Putamen (tissue), 1 donor: Measurements from ENCODE around the gene SYNJ2.

Experiments
- DNase-seq: peaks from one replicate; pipeline ENCODE4 v3.0.0-alpha.2; 2016; ENCODE audit warnings: low spot score

The SYNJ2 gene

DNA sequence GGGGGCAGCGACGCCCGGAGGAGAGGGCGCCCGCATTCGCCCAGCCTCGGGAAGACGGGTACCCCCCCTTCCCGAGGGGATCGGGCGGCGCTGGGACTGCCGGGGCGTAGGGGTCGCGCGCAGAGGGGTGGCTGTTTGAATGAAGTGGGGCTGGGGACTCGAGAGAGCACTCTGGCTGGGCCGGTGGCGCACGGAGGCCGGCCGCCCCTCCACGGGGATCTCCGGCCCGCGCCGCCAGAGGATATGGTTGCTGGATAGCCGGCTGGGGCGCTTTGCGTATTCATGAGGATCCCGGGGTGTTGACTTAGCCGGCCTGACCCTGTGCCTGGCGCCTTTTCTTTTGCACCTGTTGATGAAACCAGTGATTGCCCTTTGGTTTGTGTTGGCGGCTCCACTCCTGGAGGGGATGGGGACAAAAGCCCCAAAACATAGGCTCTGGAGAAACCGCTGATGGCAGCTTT is 469 bp downstream of the SYNJ2 start:
- no peak for DNase-seq

DNA sequence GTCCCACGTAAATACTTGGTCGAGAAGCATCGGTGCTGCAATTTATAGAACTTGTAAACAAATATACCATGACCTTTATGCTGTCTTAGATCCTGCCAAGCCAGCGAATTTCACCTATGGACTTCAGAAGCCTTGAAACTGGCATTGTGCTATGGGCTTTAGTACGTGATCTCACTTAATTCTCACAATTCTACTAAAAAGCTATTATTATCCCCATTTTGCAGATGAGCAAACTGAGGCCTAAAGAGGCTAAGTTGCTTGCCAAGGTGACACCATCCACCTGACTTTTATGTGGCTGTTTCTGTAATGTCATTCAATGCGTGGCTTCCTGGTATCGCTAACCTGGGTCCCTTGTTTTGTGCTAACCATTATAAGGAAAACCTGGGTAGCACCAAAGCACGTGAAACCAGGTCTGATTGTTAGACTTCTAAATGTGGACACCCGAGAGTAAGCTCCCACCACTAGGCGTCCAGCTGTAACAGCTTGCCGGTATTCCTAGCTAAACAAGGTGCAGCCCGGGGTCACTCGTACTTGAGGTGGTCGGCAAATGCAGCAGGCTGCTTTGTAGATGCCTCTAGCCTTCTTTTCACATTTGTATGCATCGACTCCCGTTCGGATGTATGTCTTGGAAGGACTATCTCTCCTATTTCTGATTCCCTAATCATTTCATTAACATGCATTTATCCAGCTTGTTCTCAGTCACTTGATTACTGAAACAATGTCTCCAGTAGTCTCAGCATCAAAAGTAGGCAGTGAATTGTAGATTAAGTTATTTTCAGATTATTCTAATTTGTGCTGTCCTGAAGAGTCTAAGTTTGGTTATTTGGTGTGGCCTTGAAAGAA is 1.1 kb downstream of the SYNJ2 start:
- DNase-seq = no peak

DNA sequence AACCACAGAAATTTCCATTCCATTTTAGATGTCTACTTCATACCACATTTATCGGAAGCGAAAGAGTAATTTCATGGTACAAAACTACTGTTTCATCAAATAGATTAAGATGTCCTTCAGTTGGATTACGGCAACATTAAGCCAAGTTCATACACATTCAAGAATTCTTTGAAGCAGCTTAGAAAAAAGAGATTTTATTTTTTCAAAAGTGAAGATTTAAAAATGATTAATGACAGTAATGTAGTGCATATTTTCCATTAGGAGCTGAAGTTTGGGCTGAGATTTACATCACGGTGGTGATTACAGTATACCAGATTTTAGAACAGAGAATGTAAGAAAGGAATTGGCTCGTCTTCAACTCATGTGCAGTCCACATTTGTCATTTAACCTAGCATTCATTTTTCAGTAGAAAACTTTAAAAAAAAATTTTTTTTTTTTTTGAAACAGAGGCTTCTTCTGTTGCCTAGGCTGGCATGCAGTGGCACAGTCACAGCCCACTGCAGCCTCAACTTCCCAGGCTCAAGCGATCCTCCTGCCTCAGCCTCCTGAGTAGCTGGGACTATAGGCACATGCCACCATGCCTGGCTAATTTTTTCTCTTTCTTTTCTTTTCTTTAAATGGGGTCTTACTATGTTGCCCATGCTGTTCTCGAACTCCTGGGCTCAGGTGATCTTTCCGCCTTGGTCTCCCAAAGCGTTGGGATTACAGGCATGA is 1.9 kb downstream of the SYNJ2 start:
- DNase-seq = no peak

DNA sequence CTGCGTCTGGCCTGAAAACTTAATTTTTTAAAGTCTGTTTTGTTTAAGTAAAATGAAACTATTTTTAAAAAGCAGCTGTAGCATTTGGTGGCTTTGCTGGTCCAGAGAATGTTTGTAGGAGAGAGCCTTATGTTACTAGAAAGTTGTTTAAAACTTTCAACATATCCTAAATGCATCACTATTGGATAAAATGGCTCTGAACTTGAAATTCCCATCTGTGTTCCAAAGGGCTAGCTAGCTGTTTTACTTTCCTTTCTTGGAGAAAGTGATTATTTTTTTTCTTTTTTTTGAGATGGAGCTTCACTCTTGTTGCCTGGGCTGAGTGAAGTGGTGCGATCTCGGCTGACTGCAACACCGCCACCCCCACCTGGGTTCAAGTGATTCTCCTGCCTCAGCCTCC is 2.5 kb downstream of the SYNJ2 start:
- DNase-seq = no peak

DNA sequence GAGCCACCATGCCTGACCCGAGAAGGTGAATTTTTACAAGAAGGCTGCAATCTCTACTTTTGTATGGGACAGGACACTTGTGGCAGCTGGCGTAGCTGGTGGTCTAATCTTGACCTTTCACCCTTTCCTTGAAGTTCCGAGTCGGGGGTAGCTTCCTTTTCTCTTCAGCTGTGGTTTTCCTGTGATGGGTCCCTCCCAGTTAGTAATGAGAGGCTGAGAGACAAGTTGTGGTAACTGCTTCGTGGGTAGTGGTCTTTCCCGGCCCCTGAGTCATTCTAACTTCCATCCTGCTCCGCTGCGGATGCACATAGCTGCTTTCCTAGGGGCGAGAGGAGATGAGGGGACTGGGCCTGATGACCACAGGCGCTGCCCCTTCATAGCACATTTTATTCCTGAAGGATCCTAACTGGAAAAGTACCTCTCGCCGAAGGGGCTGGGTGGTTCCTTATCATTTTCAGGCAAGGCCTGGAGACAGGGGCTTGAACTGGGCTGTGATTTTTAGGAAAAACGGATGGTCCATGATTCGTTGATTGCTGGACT is 3.1 kb downstream of the SYNJ2 start:
- DNase-seq = no peak

DNA sequence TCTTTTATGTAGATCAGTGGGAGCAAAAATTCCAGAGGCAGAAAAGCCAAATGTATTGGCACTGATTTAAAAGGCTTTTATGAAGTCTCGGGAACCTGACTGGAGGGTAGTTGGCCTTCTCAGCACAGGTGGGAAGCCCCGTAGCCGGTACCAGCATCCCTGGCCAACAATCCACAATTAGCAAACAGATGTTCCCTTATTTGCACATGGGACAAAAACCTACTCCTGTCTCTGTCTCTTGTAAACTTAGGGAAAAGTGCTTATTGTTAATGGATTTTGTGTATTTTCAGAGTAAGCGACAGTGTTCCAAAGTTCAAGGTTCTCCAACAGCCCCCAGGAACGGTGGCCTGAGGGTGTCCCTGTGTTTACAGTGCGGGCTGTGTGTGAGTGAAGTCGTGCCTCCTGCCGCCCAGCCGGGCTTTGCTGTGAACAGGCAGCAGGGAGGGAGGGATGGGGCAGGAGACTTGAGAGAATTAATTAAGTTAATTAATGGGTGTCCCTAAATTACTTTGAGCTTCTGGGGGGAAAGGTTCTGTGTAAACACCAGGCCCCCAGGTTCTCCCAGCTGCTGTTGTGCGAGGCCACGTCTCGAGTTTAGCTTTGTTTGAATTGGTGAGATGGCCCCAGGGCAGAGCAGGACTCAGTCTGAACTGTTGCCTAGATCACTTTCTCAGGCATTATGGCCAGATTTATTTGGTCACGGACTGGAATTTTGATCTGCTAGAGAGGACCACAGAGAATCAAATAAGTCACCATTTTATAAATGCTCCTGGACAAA is 3.9 kb downstream of the SYNJ2 start:
- no peak for DNase-seq

DNA sequence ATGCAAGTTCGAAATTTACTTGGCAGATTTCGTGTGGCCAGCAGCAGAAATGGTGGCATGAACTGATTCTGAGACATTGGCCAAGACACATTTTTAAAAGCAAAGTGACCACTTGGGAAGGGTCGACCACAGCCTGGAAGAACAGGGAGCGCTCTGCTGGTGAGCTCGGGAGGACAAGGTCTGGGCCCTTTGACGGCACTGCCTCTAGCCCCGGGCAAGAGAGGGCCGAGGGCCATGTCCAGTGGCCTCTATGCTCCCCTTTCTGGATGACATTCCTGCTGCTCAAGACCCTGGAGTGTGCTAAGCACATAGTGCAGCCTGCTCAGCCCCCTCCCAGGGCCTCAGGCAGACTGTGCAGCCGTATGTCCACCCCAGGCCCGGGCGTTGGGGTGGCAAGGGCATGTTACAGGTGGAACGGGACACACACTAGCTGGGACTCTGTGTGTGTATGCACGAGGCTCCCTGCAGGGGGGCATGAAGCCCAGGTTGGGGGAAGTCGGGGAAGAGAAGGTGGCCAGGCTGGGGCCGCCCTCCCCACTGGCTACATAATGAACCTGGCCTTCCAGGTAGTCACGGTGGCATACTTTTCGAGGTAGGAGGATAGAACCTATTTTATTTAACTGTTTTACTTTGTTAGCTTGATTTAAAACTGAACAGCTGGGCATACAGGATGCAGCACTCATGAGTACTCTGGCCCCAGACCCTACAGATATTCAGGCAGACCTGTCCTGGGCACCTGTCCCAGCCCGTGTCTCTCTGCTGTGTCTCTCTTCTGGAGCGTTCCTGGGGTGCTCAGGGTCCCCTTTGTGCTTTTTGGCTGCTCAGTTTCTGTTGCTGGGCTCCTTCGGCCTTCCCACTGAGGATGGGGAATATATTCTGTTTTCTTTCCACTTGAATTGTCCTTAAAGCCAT is 6.4 kb downstream of the SYNJ2 start:
- no peak for DNase-seq

DNA sequence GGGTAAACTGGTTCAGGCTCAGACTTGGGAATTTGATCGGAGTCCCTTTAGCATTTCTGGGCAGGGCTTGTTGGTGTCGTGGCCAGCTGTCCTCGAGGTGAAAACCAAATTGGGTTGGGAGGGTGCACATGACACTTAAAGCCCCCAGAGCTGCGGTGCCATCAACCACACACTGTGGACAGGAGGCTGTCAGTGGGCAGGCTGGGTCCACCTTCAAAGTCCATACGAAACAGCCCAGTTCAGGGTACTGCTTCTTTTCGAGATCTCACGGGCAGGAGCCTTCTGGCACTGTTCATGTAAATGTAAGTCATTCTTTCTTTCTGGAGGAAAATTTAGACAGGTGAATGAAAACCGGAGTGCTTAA is 7.0 kb downstream of the SYNJ2 start:
- no peak for DNase-seq

DNA sequence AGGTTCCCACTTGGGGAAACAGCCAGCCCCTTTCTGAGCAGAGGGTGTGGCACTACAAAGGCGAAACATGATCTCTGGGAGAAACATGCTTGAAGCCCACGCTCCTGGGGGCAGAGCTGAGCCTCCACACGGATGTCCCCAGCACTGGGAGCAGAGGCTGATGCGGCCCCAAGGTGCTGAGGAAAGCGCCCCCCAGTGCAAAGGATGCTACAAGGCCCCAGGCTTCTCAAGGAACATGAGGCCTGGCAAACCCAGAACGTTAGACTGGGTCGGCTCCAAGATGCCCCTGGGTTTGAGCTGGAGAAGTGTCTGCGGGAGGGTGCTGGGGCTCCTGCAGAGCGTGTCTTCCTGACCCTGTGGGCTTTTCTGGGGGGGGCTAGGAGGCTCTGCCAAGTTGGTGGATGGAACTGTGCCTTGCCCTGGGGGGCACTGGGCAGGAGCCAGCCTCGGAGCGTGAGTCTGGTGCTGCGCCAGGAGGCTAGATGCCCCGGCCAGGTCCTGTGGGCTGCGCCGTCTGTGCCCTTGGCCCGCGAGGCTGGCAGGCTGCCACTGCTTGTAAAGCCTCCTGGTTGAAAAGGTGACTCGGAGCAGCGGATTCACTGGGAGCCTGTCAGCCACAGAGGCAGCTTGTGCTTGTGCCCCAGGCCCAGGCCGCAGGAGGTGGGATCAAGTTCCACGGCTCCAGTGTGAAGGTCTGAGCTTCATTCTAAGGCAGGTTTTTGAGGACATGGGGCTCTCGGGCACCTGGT is 8.1 kb downstream of the SYNJ2 start:
- DNase-seq = no peak

DNA sequence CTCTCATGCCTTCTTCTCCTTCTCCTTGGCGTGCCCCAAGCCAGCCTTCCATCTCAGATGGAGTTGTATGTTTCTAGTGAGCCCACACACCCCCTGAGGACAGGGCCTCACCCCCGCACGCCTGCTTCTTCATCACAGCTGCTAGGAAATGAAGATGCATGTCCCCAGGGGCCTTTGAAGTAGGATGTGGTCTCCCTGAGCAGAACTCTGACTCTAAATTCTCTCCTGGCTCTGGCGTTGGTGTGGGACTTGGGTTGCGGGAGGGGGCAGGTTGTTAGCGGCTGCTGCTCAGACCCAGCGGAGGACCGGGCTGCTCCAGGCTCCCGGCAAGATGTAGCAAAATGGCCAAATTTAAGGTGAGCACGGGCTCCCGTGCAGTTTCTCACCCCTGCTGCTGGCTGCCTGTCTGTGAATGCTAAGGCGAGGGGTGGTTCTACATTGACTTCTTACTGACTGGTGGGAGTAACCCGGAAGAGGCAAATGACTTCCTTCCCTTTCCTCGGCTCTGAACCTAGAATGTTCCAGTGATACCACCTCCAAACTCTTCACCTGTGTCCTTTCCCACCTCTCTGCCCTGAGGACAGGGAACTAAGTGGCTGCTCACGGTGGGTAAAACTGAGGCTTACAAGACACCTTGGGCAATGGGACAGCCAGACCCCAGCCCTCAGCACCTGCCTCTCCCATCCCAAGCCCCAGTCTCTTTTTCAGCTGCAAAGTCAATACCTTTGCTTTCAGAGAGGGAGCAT is 8.8 kb downstream of the SYNJ2 start:
- no peak for DNase-seq

DNA sequence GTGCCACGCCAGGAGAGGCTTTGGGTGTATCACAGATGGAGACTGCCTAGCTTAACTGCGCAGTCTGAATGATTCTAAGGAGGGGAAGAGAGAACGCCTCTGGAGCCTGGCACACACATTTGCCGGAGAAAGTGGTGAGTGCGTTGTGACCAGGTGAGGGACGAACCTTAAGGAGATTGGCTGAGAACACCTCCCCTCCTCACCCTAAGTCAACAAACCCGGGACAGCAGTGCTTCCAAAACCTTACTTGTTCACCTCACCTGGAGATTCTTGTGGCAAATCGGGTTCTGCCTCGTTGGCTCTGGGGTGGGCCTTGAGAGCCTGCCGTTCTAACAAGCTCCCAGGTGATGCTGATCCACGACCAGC is 9.4 kb downstream of the SYNJ2 start:
- no peak for DNase-seq

DNA sequence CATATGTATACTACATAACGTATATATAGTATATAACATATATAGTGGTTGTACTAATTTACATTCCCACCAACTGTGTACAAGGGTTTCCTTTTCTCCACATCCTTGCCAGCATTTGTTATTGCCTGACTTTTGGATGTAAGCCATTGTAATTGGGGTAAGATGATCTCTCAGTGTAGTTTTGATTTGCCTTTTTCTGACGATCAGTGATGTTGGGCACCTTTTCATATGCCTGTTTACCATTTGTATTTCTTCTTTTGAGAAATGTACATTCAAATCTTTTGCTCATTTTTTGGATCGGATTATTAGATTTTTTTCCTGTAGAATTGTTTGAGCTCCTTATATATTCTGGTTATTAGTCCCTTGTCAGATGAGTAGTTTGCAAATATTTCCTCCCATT is 11.4 kb downstream of the SYNJ2 start:
- DNase-seq = no peak

DNA sequence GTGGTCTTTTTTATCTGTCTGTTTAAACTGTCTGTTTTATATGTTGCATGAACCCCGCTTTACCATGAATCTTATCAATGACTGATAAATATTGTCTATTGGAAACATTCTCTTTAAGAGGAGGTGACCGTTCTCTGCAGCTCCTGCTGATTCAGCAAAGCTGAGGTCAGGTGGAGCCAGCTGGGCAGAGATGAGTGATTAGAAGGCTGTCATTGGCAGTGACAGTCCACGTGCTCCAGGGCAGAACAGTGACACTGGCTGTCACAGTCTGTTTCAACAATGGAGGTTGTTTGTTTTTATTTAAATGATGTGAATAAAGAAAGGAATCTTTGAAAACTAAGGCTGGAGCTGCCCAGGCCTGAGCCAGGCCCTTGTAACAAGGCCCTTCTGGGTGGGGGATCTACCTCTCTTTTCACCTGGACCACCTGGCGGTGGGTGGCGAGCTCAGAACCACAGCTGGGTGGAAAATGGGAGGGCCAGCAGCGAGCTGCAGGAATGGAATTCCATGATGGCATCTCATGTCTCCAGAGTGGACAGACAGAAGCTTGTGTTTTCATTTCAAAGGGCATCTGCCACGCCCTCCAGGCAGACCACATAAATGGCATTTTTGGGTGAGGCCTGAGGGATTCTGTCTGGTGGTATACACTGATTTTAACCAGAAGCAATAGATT is 12.6 kb downstream of the SYNJ2 start:
- DNase-seq = no peak

DNA sequence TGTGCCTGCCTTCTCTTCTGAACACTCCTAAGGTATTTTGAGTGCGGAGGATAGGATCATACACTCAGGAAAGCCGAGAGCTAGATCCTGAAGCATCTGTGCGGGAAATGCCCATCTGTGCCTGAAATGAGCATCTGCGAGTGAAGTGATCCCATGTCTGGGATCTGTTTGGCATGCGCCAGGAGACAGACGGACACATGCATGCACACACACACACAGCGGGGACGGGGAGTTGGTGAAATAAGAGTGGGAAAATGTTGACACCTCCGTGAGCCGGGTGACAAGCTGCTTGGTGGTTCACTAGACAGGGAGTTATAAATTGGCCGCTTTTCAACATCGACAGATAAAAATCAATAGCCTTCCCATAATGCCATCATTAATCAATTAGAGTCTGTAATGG is 13.8 kb downstream of the SYNJ2 start:
- no peak for DNase-seq

DNA sequence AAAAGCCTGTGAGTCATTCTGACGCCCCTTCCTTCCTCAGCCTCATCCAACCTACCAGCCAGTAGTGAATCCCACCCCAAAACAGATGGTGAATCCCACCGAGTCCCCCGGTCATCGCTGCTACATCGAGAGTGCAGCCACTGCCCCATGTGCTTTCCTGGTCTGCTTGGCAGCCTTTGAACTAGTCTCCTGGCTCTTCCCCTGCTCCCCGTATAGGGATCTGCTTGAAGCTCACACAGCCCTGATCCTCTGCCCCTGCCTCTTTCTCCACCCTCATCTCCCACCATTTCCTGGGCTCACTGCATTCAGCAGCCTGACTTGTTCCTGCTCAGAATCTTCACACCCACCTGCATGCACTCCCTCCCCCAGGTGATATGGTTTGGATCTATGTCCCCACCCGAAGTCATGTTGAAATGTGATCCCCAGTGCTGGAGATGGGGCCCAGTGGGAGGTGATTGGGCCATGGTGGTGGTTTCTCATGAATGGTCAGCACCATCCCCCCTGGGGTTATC is 14.6 kb downstream of the SYNJ2 start:
- DNase-seq = no peak

DNA sequence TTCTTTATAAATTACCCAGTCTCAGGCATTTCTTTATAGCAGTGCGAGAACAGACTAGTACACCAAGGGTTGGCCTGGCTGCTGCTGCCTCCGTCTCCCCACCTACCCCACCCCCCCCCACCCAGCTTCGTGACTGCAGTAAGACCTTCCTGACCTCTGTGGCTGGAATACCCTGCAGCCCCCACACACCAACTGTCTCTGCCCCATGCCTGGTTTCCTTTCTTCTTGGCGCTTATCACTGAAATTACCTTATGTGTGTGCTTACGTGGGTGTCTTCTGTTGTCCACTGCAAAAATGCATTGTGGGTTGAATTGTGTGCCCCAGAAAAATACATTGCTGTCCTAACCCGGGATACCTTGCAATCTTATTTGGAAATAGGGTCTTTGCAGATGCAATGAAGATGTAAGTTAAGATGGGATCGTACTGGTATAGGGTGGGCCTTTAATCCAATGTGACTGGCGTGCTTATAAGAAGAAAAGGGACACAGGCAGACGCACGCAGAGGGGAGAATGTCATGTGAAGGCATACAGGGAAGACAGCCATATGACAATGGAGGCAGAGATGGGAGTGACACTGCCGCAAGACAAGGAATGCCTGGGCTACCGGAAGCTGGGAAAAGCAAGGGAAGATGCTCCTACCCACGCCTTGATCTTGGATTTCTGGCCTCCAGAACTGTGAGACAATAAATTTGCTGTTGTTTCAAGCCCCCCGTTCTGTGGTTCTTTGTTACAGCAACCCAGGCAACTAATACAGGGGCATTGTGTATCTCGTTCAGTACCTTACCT is 15.4 kb downstream of the SYNJ2 start:
- no peak for DNase-seq

DNA sequence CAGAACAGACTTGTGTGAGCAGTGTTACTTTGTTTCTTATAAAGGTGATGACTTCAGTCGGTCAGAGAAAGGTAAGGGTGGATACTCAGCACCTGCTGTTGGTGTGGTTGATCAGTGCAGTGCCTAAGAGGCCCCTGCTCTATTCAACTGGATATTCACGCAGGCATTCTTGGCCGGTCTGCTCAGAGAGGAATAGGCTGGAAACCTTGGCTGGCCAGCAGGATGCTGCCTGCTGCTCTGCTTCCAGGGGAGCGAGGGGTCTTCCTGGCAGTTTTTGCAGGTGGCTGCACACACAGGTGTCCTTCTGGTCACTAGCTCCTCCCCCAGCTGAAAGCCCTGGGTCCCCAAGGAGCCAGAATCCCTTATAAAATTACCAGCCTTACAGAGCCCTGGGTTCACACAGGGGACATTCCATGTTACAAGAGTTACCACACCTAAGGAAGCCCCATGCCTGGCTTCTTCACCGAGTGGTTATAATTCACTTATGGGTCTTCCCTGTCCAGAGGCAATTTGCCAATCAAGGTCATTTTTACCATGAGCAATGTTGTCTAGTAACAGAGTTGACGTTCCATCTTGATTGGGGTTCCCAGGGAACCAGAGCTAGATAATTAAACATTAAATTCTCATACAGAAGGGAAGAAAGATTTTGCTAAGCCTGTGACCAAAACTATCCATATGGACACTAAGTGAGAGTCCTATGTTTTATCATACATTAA is 16.4 kb downstream of the SYNJ2 start:
- no peak for DNase-seq

DNA sequence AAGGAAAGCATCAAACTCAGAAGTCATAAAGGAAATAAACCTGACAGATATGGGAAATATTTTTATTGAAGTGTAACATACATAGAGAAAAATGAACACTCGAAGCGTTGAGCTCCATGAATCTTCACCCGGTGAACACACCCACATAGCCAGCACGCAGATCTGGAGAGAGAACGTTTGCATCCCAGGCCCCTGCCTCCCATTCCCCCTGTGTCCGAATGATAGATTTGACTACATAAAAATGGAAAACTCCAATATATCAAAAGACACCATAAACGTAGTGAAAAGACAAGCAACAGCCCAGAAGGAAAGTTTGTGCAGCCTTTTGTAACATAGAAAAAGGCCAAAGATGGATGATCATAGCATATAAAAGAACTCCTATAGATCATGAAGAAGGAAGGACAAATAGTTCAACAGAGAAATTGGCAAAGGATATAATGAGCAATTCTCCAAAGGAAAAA is 17.1 kb downstream of the SYNJ2 start:
- DNase-seq = no peak
